ENCODE measurements around the gene POLA1.

DNA sequence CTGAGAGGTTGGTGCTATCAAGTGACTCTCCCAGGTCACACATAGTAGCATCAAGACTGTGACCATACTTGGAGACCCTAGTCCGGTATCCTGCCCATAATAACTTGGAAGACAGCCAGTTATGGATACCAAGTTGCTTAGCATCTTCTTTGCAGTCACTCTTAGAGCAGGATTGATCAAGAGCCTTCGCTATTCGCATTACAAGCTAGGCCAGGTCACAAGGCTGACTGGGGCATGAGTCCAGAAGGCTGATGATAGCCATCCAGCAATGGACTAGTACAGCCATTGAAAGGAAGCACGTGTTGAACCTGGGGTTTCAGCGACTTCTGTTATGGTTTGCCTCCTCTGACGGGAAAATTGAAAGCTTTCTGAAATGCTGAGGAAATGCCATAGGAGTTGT is 157.6 kb downstream of the POLA1 start:
- TF ChIP-seq POLR2A (IDR thresholded peaks at IDR 0.05) (no peak), CTCF (IDR thresholded peaks at IDR 0.05) (no peak)

Measured in transverse colon (tissue), 3 donors.